HT-29 (cell line): ENCODE measurements around the gene NFKBIA. TPM values are rescaled to one million over a fixed set of nuclear protein-coding genes. Genes with fewer than 3 reads are reported as not detected.
"Not testable (repeated sequence)": the region's sequence is repeated elsewhere in the genome, so short reads cannot be mapped to it uniquely, and the experiment has no call there.

ENCODE experiments used
- DNase-seq: peaks from one replicate; pipeline ENCODE4 v3.0.0-alpha.2; 2015; ENCODE audit warnings: low spot score
- total RNA-seq: library from RNA; depleted of rRNA; stranded (reverse); fragments of >200 nt; shearing (Covaris generic); gene quantifications from 2 replicates; pipeline ENCODE4 v1.2.3, GENCODE V29; 2014

Gene NFKBIA
- total RNA-seq, 1 experiment from 2014 or later = 116 TPM

GRCh38 chr14:35409595-35409994 is 5.0 kb upstream of the NFKBIA start:
- DNase-seq = no peak

DNA sequence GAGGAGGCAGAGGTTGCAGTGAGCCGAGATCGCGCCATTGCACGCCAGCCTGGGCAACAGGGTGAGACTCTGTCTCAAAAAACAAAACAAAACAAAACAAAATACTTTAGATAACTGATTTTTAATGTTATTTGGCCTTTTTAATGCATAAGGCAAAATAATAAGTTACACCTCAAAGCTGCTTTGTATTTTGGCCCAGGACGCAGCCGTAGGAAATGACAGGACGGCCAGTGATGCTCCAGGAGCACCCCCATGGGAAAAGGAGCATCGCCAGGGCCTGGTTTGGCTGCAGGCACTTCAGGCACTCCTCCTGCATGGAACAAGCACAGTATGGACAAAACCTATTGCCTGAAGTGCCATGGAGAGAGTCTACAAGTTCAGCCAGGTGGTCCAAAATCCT is 3.5 kb upstream of the NFKBIA start:
- DNase-seq = no peak

DNA sequence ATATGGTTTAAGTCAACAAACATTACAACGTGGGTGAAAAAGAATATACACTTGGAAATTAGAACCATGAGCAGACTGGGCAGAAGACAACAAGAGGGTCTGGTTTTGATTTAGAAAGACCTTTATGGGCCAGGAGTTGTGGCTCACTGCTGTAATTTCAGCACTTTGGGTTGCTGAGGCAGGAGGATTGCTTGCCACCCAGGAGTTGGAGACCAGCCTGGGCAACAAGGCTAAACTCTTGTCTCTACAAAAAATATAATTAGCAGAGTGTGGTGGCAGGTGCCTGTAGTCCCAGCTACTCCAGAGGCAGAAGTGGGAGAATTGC is 2.7 kb upstream of the NFKBIA start:
- no peak for DNase-seq

DNA sequence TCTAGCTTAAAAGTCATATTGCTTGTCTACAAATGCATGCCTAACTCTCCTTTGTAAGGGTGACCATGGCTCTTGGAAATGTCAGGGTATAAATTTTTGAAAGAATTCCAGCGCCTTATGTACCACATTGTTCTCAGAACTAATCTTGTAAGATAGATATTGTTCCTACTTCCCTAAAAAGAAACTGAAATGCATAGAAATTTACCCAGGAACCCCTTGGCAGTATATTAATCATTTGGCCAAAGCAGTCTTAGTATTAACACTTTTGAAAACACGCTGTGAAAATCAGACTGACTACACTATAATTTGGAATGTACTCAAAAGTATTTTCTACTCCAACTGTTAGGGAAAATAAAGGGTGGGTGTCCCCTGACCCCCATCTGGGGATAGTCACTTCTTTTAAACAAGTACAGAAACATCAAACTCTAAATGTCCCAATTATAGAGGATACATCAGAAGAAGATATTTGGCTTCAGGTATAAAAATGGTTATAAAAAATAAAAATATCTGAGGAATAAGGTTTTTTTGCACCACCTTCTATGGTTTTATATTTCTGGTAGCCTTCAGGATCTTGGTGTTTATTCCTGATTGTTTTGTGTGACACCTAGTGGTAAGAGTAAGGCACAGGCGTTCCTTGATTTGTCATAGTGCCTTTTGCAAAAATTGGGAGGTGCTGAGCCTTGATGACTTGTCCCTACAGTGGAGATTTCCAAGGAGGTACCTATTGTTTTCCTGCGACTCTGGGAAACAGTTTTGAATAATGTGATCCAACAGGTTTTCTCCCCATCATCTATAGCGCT is 2.2 kb upstream of the NFKBIA start:
- DNase-seq = peak; percentile 60

DNA sequence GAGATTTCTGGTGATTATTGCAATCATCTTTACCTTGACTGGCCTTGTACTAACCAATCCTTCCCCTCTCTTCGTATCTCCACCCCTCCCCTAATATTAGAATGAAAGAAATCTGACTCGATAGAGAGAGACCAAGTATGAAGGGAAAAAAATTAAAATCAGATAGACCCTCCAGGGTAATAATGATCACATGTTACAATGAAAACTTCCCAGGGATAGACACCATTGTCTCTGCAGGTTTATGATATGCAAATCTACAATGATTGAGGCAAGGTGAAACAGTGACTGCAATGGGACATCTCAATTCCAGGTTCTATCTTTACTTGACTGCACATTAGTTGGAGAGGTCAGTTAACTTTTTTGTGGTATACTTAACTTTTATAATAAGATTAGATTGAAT is 1.5 kb upstream of the NFKBIA start:
- DNase-seq = no peak

GRCh38 chr14:35405304-35405996 is 901 bp upstream of the NFKBIA start:
- DNase-seq = no peak

GRCh38 chr14:35403603-35404448 is 723 bp downstream of the NFKBIA start:
- DNase-seq = peak; percentile 85

- DNase-seq = no peak
Measured at GRCh38 chr14:35403114-35403602, 1.4 kb downstream of the NFKBIA start.

GRCh38 chr14:35402323-35403113 is 2.0 kb downstream of the NFKBIA start:
- no peak for DNase-seq

- no peak for DNase-seq
Measured at GRCh38 chr14:35401422-35402265, 2.9 kb downstream of the NFKBIA start.

DNA sequence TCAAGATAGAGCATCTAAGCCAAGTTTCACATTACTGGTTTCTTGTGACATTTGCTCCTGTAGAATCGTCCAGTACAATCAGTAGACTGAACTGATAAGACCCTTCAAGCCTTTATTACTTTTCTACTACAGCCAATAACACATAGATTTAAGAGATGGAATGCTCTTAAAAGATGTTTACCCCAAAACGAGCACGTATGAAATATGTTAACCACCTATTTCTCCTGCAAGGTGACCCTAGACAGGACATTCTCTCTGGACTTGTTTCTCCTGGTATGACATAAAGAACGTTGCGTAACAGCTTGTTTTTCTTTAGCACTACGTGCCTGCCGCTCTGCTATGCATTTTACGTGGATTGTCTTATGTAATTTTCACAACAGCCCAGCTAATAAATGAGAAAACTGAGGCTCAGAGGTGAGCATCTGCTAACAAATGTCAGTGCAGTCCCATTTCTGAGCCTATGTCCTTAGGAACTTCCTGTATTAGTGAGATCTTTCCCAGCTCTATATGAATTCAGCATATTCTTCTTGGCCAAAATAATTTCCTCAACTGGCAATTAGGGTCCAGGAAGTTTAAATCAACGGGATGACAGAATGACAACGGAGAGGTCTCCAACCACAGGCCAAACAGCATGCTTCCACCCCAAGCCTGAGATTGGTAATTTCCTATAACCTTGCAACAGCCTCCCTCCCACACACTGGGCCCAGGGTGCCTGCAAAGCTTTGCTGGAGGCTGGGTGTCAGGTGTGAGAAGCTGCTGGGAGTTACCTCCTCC is 3.7 kb downstream of the NFKBIA start:
- DNase-seq = no peak

DNA sequence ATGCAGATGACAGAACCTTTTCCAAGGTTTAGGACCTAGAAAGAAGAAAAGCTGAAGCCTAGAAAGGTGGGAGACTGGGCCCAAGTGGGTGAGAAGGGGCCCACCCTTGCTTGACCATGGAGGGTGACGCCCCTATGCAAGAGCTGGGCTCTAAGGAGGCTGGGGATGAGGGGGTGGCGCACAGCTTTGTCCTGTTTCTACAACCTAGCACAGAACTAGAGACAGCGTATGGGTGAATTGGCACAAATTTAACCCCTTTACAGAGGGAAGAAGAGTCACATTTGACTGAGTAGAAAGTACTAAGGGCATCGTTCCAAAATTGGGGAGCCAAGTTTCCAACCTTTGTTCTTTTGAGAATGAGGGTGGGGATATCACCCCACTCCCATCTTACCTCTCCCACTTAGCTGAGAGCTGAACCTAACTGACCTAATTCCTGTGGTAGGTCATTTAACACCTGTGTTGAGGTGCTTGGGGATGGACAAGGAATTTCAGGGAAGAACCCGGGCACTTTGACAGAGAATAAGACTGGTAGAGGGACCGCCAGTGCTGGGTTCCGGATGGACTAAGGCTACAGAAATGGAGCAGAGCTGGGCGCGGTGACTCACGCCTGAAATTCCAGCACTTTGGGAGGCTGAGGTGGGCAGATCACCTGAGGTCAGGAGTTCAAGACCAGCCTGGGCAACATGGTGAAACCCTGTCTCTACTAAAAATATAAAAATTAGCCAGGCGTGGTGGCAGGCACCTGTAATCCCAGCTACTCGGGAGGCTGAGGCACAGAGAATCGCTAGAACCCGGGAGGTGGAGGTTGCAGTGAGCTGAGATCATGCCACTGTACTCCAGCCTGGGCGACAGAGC is 5.2 kb downstream of the NFKBIA start:
- no peak for DNase-seq

- no peak for DNase-seq
Measured at GRCh38 chr14:35398071-35398584, 6.4 kb downstream of the NFKBIA start.

GRCh38 chr14:35396610-35397009 is 7.9 kb downstream of the NFKBIA start:
- DNase-seq = not testable (repeated sequence)

DNA sequence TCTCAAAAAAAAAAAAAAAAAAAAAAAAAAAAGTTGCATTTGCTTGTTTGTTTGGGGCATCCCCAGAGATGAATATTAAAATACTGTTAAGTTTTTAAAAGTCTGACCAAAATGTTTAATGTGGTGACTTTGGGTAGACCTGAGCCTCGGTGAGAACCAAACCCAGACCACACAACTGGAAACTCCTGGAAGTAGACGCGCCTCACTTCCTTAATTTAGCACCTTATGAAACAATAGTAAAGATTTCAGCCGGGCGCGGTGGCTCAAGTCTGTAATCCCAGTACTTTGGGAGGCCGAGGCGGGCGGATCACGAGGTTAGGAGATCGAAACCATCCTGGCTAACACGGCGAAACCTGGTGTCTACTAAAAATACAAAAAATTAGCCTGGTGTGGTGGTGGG is 9.3 kb downstream of the NFKBIA start:
- no peak for DNase-seq

DNA sequence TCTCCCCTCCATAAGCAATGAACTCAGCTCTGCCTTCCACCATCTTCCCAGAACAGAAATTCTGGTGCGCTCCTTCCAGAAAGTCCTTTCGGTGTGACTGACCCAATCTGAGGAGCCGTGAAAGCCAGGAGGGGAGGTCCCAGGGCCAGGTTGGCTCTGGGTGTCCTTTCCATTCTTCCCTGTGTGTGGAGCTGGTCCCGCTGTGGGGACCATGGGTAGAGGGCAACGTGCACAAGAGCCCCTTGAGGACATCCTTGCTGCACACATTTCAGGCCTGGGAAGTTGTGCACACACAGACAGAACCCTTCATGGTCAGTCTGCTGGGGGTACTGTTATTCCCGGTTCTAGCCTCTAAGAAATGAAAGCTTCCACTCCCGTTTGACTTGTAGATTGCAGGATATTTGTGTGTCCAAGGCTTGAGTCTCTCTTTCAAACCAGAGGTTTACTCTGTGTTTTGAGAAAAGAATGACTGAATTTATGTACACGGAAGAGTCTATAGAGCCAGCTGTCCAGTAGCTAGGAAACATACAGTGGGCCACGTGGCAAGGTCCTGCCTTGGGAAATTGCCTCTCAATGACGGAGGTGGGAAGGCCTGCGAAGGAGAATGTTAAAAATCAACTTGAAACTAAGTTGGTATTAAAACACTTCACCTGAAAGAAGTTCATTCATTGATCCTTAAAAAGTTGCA is 10.1 kb downstream of the NFKBIA start:
- DNase-seq = no peak

DNA sequence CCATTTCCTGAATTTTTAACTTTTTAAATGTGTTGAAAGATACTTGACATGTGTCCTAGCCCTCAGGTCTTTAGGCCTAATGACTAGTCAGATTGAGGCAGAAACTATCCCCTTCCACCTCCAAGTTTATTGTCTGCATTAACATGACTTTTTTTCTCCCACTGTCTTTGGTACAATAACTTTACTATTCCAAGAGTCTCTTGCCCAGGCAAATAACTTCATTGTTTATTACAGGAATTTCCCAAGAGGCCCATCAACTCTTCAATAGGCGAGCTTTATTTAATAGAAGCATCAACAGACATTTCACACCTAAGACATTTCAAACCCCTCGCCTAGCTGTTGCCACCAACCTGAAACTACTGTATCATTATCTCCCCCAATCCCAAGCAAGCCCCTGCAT is 10.7 kb downstream of the NFKBIA start:
- DNase-seq = no peak

DNA sequence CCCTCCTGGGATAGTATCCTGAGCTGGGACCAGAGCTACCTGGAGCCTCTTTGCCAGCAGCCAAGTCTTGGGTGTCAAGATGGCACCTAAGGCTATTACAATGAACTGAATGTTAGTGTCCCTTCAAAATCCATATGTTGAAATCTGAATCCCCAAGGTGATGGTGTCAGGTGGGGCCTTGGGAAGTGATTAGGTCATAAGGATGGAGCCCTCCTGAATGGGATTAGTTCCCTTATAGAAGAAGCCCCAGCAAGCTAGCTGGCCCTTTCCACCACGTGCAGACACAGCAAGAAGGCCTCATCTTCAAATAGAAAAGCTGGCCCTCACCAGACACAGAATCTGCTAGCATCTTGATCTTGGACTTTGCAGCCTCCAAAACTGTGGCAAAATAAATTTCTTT is 12.4 kb downstream of the NFKBIA start:
- no peak for DNase-seq
